Colonic mucosa (tissue), 4 donors: ENCODE measurements around the gene TWF2. TPM values are rescaled to one million over a fixed set of nuclear protein-coding genes. Genes with fewer than 3 reads are reported as not detected.

Experiments used
- DNase-seq: peaks from one replicate; pipeline ENCODE4 v3.0.0-alpha.2; 2020
- H3K27ac ChIP-seq: fragments of 200-600 bp; one replicate; pipeline ENCODE4 v1.8.0; 2021
- H3K27me3 ChIP-seq: fragments of 200-600 bp; one replicate; pipeline ENCODE4 v1.8.0; 2021
- H3K36me3 ChIP-seq: fragments of 200-600 bp; one replicate; pipeline ENCODE4 v1.8.0; 2021
- H3K4me1 ChIP-seq: fragments of 200-600 bp; one replicate; pipeline ENCODE4 v1.8.0; 2021; ENCODE audit warnings: mild to moderate bottlenecking
- H3K4me3 ChIP-seq: fragments of 200-600 bp; one replicate; pipeline ENCODE4 v1.8.0; 2021
- H3K9ac ChIP-seq, 2 donors: one replicate each; pipeline ENCODE4 v1.7.0; 2013; ENCODE audit warnings: control low read depth in 2 of 2, low read depth in 2 of 2, low read length in 2 of 2
- H3K9me3 ChIP-seq: fragments of 200-600 bp; one replicate; pipeline ENCODE4 v1.8.0; 2021
- intact Hi-C: fragments of 100-400 bp; cut with DNase I; formaldehyde crosslinking; loops from one replicate; pipeline ENCODE4 v1.14.1; 2022
- total RNA-seq, 2 donors: library from RNA; stranded (reverse); fragmentation: NEBNext Ultra II Directional in 1 of 2; extraction: Animal tissue kit (Norgen Biotek cat#: 25700) in 1 of 2; gene quantifications; one replicate each; pipeline ENCODE4 v1.2.1, GENCODE V29; 2021
- TF ChIP-seq, protein P1 (sequence below): fragments of 200-600 bp; IDR thresholded peaks from one replicate; pipeline ENCODE4 v1.8.0; 2022; ENCODE audit warnings: antibody characterized with exemption, mild to moderate bottlenecking
- donor health status: healthy.
- donor health status: DM: no; HTN: no; CAD: no.
- donor health status: DM: no; HTN: no; CAD: no.

The TWF2 gene
- total RNA-seq, 2 donors from 2014 or later: 44.2 to 45.0 TPM

DNA sequence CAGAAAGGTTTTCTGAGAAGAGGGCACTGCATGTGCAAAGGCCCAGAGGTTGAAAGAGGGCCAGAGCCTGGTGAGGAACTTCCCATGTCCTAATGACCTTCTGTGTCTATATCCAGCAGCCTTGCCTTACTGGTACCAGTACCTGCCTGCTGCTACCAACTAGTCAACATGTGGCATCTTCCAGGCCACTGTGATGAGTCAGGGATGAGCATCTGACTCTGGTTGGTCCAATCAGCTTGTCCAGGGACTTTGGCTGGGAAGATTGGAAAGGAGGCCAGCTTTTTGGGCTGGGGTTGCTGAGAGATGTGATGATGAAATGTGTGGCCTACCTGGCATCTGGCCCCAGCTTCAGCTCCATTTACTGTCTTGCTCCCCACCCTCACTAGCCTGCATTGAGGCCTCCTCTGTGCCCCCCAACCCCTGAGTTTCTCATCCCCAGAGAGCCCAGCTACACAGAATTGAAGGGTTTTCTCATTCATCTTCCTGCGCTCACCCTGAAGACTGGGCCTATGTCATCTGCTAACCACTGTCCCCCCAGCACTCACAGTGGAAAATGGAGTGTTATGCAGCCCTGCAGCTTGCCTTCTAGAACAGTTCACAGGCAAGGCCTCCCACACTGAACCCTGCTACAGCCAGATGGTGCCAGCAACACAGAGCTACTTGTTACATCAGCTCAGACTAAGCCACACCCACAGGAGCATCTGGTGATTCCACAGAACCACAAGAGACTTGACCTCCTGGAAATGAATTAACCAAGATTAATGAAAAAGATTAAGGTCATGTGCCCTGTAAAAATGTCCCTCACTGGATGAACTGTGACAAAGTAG is 1.3 kb upstream of the TWF2 start:
- H3K4me1 ChIP-seq: peaks cover 11% of the 10 kb centered on the region
- peak overlapping the region; percentile 95 for H3K4me3 ChIP-seq
- no peaks in the 10 kb centered on the region for H3K27me3 ChIP-seq
- DNase-seq: peak; percentile 70
- H3K9ac ChIP-seq: peak overlapping the region in 1 of 2 donors; percentile 90
- no peaks in the 10 kb centered on the region for H3K36me3 ChIP-seq
- TF ChIP-seq, protein P1, sequence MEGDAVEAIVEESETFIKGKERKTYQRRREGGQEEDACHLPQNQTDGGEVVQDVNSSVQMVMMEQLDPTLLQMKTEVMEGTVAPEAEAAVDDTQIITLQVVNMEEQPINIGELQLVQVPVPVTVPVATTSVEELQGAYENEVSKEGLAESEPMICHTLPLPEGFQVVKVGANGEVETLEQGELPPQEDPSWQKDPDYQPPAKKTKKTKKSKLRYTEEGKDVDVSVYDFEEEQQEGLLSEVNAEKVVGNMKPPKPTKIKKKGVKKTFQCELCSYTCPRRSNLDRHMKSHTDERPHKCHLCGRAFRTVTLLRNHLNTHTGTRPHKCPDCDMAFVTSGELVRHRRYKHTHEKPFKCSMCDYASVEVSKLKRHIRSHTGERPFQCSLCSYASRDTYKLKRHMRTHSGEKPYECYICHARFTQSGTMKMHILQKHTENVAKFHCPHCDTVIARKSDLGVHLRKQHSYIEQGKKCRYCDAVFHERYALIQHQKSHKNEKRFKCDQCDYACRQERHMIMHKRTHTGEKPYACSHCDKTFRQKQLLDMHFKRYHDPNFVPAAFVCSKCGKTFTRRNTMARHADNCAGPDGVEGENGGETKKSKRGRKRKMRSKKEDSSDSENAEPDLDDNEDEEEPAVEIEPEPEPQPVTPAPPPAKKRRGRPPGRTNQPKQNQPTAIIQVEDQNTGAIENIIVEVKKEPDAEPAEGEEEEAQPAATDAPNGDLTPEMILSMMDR: no peak
- peak overlapping the region; percentile 91 for H3K27ac ChIP-seq
- no peaks in the 10 kb centered on the region for H3K9me3 ChIP-seq
- intact Hi-C loops: no loop called here

DNA sequence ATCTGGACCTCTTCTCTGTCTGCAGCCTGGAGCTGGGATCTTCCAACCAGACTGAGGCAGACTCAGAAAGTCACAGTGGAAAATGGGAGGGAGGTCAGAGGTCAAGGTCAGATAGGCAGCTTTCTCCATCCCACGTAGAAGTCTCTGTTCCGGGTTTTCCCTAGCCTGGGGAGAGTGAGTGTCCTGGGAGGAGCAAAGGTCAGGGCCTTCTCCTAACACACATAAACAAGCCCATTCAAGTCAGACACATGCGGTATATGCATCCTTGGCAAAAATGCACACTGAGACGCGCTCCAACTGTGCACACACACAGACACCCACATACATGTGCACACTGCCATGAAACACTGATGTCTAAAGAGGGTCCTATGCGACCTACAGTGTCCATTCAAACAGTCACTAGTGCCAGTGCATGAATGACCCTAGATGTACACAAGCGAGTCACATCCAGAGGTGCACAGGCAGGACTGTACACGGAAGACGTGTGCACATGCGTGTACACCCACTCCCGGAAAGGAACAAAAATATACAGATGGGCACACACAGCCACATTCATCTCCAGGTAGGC is 681 bp downstream of the TWF2 start:
- no peaks in the 10 kb centered on the region for H3K9me3 ChIP-seq
- H3K4me1 ChIP-seq: peaks cover 11% of the 10 kb centered on the region
- H3K27ac ChIP-seq: peak overlapping the region; percentile 91
- DNase-seq: no peak
- TF ChIP-seq, protein P1: no peak
- H3K36me3 ChIP-seq: no peaks in the 10 kb centered on the region
- intact Hi-C loops: loop anchor here (5.0 kb wide), 1 partner anchor 34 kb away; no protein-coding TSS in a partner anchor
- H3K9ac ChIP-seq: peak overlapping the region; percentile 90 to 97
- H3K27me3 ChIP-seq: no peaks in the 10 kb centered on the region
- peak overlapping the region; percentile 95 for H3K4me3 ChIP-seq

DNA sequence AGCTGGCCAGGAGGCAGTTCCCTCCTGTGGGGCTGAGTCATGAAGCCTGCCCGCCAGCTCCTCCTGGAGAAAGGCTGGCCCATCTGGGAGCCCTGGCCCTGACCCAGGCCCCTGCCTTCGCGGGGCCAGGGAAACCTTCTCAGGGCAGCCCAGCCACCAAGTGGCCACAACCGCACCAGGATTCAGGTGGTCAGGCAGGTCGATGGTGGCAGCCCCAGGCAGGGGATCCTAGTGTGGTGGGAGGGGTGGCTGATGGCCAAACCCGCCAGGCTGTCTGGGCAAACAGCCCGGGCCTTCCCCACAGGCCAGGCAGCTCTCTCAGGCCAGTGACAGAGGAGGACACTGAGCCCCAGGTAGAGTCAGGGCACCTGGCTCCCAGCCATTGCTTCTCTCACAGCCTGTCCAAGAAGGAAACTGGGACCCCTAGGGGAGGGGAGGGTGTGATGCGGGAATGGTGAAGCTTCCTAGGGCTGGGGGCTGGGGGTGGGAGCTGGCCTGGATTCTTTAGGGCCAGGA is 1.2 kb downstream of the TWF2 start:
- peak overlapping the region; percentile 91 for H3K27ac ChIP-seq
- DNase-seq: peak; percentile 65
- peaks cover 11% of the 10 kb centered on the region for H3K4me1 ChIP-seq
- TF ChIP-seq, protein P1: no peak
- intact Hi-C loops: loop anchor here (5.0 kb wide), 1 partner anchor 35 kb away; no protein-coding TSS in a partner anchor
- H3K4me3 ChIP-seq: peak overlapping the region; percentile 95
- no peaks in the 10 kb centered on the region for H3K27me3 ChIP-seq
- H3K36me3 ChIP-seq: no peaks in the 10 kb centered on the region
- no peaks in the 10 kb centered on the region for H3K9me3 ChIP-seq
- H3K9ac ChIP-seq: peak overlapping the region; percentile 26 to 90

DNA sequence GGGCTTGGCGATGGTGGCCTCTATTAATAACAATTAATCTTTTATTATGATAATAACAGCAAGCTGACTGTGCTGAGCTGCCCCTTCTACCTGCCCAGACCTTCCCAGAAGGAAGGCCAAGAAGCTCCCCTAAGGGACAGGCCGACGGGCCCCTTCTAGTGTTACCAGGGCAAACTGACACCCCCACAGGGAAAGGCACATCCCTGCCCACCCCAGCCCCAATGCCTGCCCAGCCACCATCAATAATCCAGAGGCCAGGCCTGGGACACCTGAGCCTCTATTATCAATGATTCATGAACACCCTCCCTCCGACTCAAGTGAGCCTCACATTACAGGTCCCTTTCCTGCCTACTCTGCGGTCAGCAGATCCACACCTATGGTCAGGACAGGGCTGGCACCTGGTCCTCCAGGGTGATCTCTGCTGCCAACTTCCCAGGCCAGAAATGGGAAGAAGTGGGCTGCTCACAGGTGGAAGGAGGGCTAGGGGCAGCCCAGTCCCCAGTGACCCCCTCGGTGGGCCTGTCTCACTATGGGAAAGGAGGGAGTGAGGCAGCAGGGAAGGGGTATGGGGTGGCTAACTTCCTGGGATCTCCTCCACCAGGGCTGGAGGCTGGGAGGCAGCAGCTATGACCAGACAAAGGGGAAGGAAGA is 1.8 kb downstream of the TWF2 start:
- no peaks in the 10 kb centered on the region for H3K36me3 ChIP-seq
- H3K27me3 ChIP-seq: no peaks in the 10 kb centered on the region
- TF ChIP-seq, protein P1: no peak
- H3K9ac ChIP-seq: peak overlapping the region; percentile 26 to 90
- peaks cover 11% of the 10 kb centered on the region for H3K4me1 ChIP-seq
- H3K9me3 ChIP-seq: no peaks in the 10 kb centered on the region
- H3K4me3 ChIP-seq: peak overlapping the region; percentile 95
- intact Hi-C loops: loop anchor here (5.0 kb wide), 1 partner anchor 35 kb away; no protein-coding TSS in a partner anchor
- peak overlapping the region; percentile 91 for H3K27ac ChIP-seq
- DNase-seq: no peak

DNA sequence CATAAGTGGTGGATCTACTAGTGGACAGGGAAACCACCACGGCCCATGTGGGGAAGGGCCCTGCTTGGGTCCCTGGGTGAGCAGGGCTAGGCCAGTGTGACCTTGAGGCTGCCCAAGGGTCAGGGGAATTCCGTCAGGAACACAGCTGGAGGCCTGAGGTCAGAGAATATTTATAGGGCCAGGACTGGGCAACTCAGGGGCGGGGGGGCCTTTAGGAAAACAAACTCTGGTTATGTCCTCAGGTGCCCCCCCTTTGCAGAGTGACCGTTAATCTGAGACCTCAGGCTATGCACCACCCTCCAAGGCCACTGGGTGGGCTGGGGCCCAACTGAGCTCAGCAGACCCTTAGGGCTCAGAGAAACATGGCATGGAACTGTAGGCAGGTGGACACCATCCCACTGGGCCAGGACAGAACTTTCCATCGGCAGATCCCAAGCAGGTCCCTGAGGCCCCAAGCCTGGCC is 2.5 kb downstream of the TWF2 start:
- no peak overlapping the region for H3K4me3 ChIP-seq
- peaks cover 11% of the 10 kb centered on the region for H3K4me1 ChIP-seq
- H3K27ac ChIP-seq: no peak overlapping the region
- H3K9me3 ChIP-seq: no peaks in the 10 kb centered on the region
- no peak overlapping the region for H3K9ac ChIP-seq
- TF ChIP-seq, protein P1: no peak
- no peaks in the 10 kb centered on the region for H3K27me3 ChIP-seq
- no peaks in the 10 kb centered on the region for H3K36me3 ChIP-seq
- no peak for DNase-seq
- intact Hi-C loops: loop anchor here (5.0 kb wide), 1 partner anchor 36 kb away; no protein-coding TSS in a partner anchor
